IMR-90 (cell line): ENCODE results near the gene KPNA1. TPM values are rescaled to one million over a fixed set of nuclear protein-coding genes. Genes with fewer than 3 reads are reported as not detected.

Experiments
- ATAC-seq: fragments of 200-7000 bp; cut with Tn5 transposase; 2 replicates; pipeline ENCODE4 v1.9.1; 2020; ENCODE audit warnings: low read depth, mild to moderate bottlenecking, moderate library complexity
- BruUV-seq: library from RNA; stranded (reverse); fragments of 400-500 nt; replicated peaks from 2 replicates; lab custom pipeline; 2021; lab: Mats Ljungman, UMichigan
- CTCF ChIA-PET: fragments of 300-600 bp; formaldehyde crosslinking; extraction: SDS; loops from one replicate; lab custom pipeline; 2021; ENCODE audit warnings: antibody characterized with exemption; lab: Yijun Ruan, JAX
- POLR2A ChIA-PET: fragments of 300-600 bp; sonication (Branson Sonifier 250); formaldehyde crosslinking; loops from one replicate; lab custom pipeline; 2022; ENCODE audit warnings: antibody characterized with exemption; ENCODE audit not compliant: unreplicated experiment; lab: Charles Lee
- DNase-seq: peaks from one replicate; pipeline ENCODE4 v3.0.0; 2013
- H2AFZ ChIP-seq: replicated peaks from 2 replicates; pipeline ENCODE3; 2013; ENCODE audit warnings: low read length, mild to moderate bottlenecking; ENCODE audit not compliant: poor library complexity
- H2AK5ac ChIP-seq: 2 replicates; pipeline ENCODE4 v1.6.1; 2013; ENCODE audit warnings: low read depth, low read length, inconsistent platforms
- H2AK9ac ChIP-seq: replicated peaks from 2 replicates; pipeline ENCODE3; 2013; ENCODE audit warnings: mild to moderate bottlenecking, low read depth, low read length, moderate library complexity; ENCODE audit not compliant: poor library complexity
- H2BK120ac ChIP-seq: 2 replicates; pipeline ENCODE4 v1.6.1; 2013; ENCODE audit warnings: low read depth, low read length, inconsistent platforms
- H2BK15ac ChIP-seq: 3 replicates; pipeline ENCODE4 v1.6.1; 2013; ENCODE audit warnings: low read depth, low read length, inconsistent platforms
- H2BK20ac ChIP-seq: 2 replicates; pipeline ENCODE4 v1.6.1; 2013; ENCODE audit warnings: low read depth, mild to moderate bottlenecking, inconsistent platforms, low read length, moderate library complexity
- H2BK5ac ChIP-seq: 2 replicates; pipeline ENCODE4 v1.6.1; 2013; ENCODE audit warnings: mild to moderate bottlenecking, low read depth, low read length, inconsistent platforms; ENCODE audit not compliant: poor library complexity, severe bottlenecking
- H3K14ac ChIP-seq: replicated peaks from 2 replicates; pipeline ENCODE4 v1.6.1; 2013; ENCODE audit warnings: low read depth, low read length, inconsistent platforms
- H3K18ac ChIP-seq: 2 replicates; pipeline ENCODE4 v1.6.1; 2013; ENCODE audit warnings: low read depth, low read length, control low read depth
- H3K23ac ChIP-seq: 2 replicates; pipeline ENCODE4 v1.6.1; 2013; ENCODE audit warnings: low read depth, low read length, inconsistent platforms
- H3K27ac ChIP-seq: 2 replicates; pipeline ENCODE4 v1.5.1; 2013; ENCODE audit warnings: mild to moderate bottlenecking, control low read depth, low read length; ENCODE audit not compliant: insufficient read depth
- H3K27me3 ChIP-seq: 2 replicates; pipeline ENCODE4 v1.6.1; 2013; ENCODE audit warnings: low read length; ENCODE audit not compliant: control insufficient read depth, insufficient read depth
- H3K36me3 ChIP-seq: 2 replicates; pipeline ENCODE4 v1.6.1; 2013; ENCODE audit warnings: low read length, mixed read lengths; ENCODE audit not compliant: control insufficient read depth, insufficient read depth
- H3K4ac ChIP-seq: 2 replicates; pipeline ENCODE4 v1.6.1; 2013; ENCODE audit warnings: low read depth, low read length, inconsistent platforms
- H3K4me1 ChIP-seq: 2 replicates; pipeline ENCODE4 v1.6.1; 2013; ENCODE audit warnings: low read length, mixed read lengths; ENCODE audit not compliant: control insufficient read depth, insufficient read depth
- H3K4me2 ChIP-seq: 2 replicates; pipeline ENCODE4 v1.6.1; 2013; ENCODE audit warnings: low read depth, mild to moderate bottlenecking, control low read depth, low read length, moderate library complexity
- H3K4me3 ChIP-seq: 2 replicates; pipeline ENCODE4 v1.5.1; 2013; ENCODE audit warnings: low read depth, mild to moderate bottlenecking, control low read depth, low read length, moderate library complexity; ENCODE audit not compliant: insufficient read depth
- H3K56ac ChIP-seq: 2 replicates; pipeline ENCODE4 v1.6.1; 2013; ENCODE audit warnings: low read length, inconsistent platforms; ENCODE audit not compliant: insufficient read depth; ENCODE audit errors: extremely low read depth
- H3K79me1 ChIP-seq, 2 experiments: 2 replicates each; pipeline ENCODE4 v1.6.1; 2013; ENCODE audit warnings: low read length in 2 of 2, inconsistent platforms in 1 of 2, low read depth in 1 of 2
- H3K9ac ChIP-seq: 2 replicates; pipeline ENCODE4 v1.6.1; 2013; ENCODE audit warnings: low read depth, low read length, control low read depth
- H3K9me1 ChIP-seq: 2 replicates; pipeline ENCODE4 v1.6.1; 2013; ENCODE audit warnings: low read length, inconsistent platforms; ENCODE audit not compliant: insufficient read depth
- H3K9me3 ChIP-seq: 2 replicates; pipeline ENCODE4 v1.6.1; 2013; ENCODE audit warnings: low read length; ENCODE audit not compliant: control insufficient read depth, insufficient read depth
- H4K20me1 ChIP-seq: 2 replicates; pipeline ENCODE4 v1.6.1; 2013; ENCODE audit warnings: low read length, inconsistent platforms; ENCODE audit not compliant: insufficient read depth
- H4K5ac ChIP-seq: 2 replicates; pipeline ENCODE4 v1.6.1; 2013; ENCODE audit warnings: mild to moderate bottlenecking, low read depth, low read length, control low read depth
- H4K8ac ChIP-seq, 2 experiments: 2 replicates each; pipeline ENCODE4 v1.6.1; 2013; ENCODE audit warnings: low read depth in 2 of 2, low read length in 2 of 2, control low read depth in 1 of 2, inconsistent platforms in 1 of 2
- H4K91ac ChIP-seq: 2 replicates; pipeline ENCODE4 v1.6.1; 2013; ENCODE audit warnings: low read depth, low read length, inconsistent platforms; ENCODE audit not compliant: insufficient read depth
- CTCF ChIP-seq: conservative IDR thresholded peaks from 2 replicates; pipeline ENCODE4 v1.5.1; 2012; ENCODE audit warnings: mild to moderate bottlenecking, low read depth, low read length, improper control_type of control experiment
- FOS ChIP-seq: fragments of 150-350 bp; IDR thresholded peaks from 2 replicates; pipeline ENCODE4 v1.6.1; 2016; ENCODE audit warnings: low read depth, low read length
- MXI1 ChIP-seq: IDR thresholded peaks from 2 replicates; pipeline ENCODE4 v1.6.1; 2012; ENCODE audit warnings: low read depth, mild to moderate bottlenecking, low read length, moderate library complexity, borderline replicate concordance
- WGBS, 2 experiments: methylation state at CpG; one replicate each; pipeline versions ENCODE4 v1.1.5 to v1.1.7; 2013; ENCODE audit warnings: missing lambda C conversion rate in 2 of 2; ENCODE audit not compliant: insufficient read length in 1 of 2; ENCODE audit errors: extremely low coverage in 2 of 2; 5-methylcytosine and 5-hydroxymethylcytosine counted together
- dilution Hi-C: fragments of 300-500 bp; cut with HindIII; formaldehyde crosslinking; loops from one replicate; pipeline ENCODE4 v1.14.3; 2018; ENCODE audit warnings: low sequenced_read_pairs; ENCODE audit not compliant: unreplicated experiment
- in situ Hi-C: fragments of 300-500 bp; cut with MboI; formaldehyde crosslinking; loops from 3 replicates; pipeline ENCODE4 v1.14.3; 2019; ENCODE audit warnings: low sequenced_read_pairs, inconsistent platforms, mixed read lengths
- intact Hi-C: fragments of 100-400 bp; cut with micrococcal nuclease; formaldehyde crosslinking; loops from 2 replicates; pipeline ENCODE4 v1.10.0; 2022
- polyA plus RNA-seq, 3 experiments: library from polyadenylated mRNA; depleted of rRNA; stranded (reverse); fragments of >200 nt; gene quantifications; 2 replicates each; pipeline ENCODE4 v1.2.3, GENCODE V29; 2012; ENCODE audit warnings: low replicate concordance in 1 of 3
- total RNA-seq: library from RNA; depleted of rRNA; stranded (reverse); fragments of >200 nt; gene quantifications from 2 replicates; pipeline ENCODE4 v1.2.3, GENCODE V29; 2012

The KPNA1 gene
- total and polyA plus RNA-seq, 2 of the 4 experiments (the other 2 are of a cell fraction) = 30.6 to 112 TPM

- H4K20me1 ChIP-seq = no peaks in the 10 kb centered on the region
- DNase-seq = no peak
- no peaks in the 10 kb centered on the region for H3K27me3 ChIP-seq
- peaks cover 2% of the 10 kb centered on the region for H3K4me1 ChIP-seq
- H2AFZ ChIP-seq = no peak overlapping the region
- H3K4ac ChIP-seq = no peak overlapping the region
- H3K9me3 ChIP-seq = no peaks in the 10 kb centered on the region
- no peak for ATAC-seq
- ChIA-PET POLR2A (interaction anchor here (0.6 to 0.7 kb wide), 2 partner anchors 9 to 18 kb away, joined by 4 to 7 read pairs; no protein-coding TSS in a partner anchor), CTCF (interaction anchor here (0.6 to 1.2 kb wide), 2 partner anchors 10 to 91 kb away, joined by 4 read pairs; no protein-coding TSS in a partner anchor)
- H3K9ac ChIP-seq = no peak overlapping the region
- H3K18ac ChIP-seq = no peak overlapping the region
- TF ChIP-seq FOS (no peak), MXI1 (no peak), CTCF (no peak)
- no peak overlapping the region for H2BK15ac ChIP-seq
- no peak overlapping the region for H2BK5ac ChIP-seq
- H3K36me3 ChIP-seq = peaks cover 13% of the 10 kb centered on the region
- no peak overlapping the region for H3K23ac ChIP-seq
- WGBS, 2 experiments = no CpG with 5 or more reads among the region's 4 CpGs
- dilution Hi-C loops = no loop called here
- no peak overlapping the region for H3K4me3 ChIP-seq
- H3K56ac ChIP-seq = no peak overlapping the region
- H2BK20ac ChIP-seq = no peak overlapping the region
- intact Hi-C loops = no loop called here
- H3K27ac ChIP-seq = no peak overlapping the region
- no TSS peak for BruUV-seq
- no peak overlapping the region for H3K14ac ChIP-seq
- no peak overlapping the region for H2AK9ac ChIP-seq
- H4K91ac ChIP-seq = no peak overlapping the region
- H2BK120ac ChIP-seq = no peak overlapping the region
- H3K9me1 ChIP-seq = no peaks in the 10 kb centered on the region; the same call in 1 of the 2 replicates
- H2AK5ac ChIP-seq = no peak overlapping the region
- H3K79me1 ChIP-seq = peaks cover 18 to 36% of the 10 kb centered on the region in 2 experiments; a peak in 3 of 4 replicates
- no peak overlapping the region for H3K4me2 ChIP-seq
- H4K5ac ChIP-seq = no peak overlapping the region
- H4K8ac ChIP-seq = no peak overlapping the region
- in situ Hi-C loops = no loop called here
These were observed 93.6 kb downstream of the KPNA1 start for GRCh38 chr3:122421101-122421500.
